GM21367 (cell line): ENCODE measurements around the gene CPLANE2.
"Not testable (repeated sequence)": the region's sequence is repeated elsewhere in the genome, so short reads cannot be mapped to it uniquely, and the experiment has no call there.

Source experiments
- ATAC-seq: cut with Tn5 transposase; IDR thresholded peaks from one replicate; pipeline ENCODE4 v1.9.1; 2021; ENCODE audit not compliant: unreplicated experiment

The CPLANE2 gene

DNA sequence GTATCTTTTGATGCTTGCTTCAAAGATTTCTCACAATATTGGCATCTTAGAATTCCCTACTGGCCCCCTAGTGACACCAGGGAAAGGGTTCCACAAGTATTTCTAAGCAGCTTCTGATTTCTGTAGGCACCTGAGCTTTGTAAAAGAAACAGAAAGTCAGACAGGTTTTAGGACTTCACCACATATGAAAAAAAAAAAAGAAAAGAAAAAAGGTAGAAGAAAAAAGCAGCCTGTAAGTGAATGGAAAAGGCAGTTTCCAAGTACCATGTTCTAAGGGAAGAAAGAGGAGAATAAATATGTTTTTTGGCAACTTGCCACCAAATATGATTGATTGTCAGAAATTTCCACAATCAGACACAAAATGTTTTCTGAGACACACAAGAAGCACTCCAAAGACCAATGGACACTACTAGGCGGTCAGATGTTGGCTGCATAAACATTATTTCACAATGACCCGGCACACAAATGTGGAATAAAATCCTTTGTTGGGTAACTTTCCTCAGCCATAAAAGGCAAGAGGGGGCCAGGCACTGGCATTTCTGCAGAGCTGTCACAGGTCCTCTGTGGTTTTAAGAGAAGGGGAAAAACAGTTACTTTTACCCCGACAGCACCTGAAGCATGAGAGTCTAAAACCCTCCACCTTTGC, 12.7 kb upstream of the CPLANE2 start:
- no peak for ATAC-seq

DNA sequence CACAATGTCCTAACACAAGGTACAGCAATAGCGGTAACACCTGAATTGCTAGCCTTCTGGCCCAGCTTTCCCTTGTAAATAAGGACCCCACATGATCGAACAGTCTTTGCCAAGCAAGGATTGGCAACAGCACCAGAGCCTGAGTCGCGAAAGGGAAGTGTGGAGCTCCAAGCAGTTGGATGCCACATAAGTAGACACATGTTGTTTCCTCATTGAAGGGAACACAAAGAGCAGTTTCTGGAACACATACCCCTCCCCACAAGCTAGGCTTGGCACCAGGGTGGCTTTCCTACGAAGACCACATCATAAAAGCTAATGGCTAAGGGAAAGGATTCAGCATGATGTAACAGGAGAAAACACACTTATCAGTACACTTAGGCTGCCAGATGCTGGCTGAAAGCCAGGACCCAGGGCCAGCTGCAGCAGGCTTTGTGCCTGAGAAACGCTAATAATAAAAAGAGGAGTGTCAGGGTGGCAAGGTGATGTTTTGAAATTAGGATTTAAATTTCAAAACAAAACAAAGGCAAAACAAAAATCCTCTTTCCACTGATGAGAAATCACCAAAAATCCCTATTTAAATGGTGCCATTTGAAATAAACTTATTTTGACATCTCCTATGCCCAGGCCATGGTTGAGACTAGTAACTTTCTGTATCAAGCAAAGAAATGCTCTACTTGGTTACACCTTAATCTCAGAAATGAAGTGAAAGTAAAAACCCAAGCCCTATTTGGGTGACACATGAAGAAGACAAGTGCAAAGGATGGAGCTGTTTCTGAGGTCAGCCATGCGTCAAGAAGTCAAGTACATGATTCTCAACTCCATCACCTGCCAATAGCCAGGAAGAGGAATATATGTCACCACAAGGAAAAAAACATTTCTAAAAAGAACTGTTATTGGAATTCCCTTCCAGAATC, 11.9 kb upstream of the CPLANE2 start:
- ATAC-seq = no peak

- ATAC-seq = no peak
These were observed 11.0 kb upstream of the CPLANE2 start for GRCh38 chr1:16248007-16248436.

GRCh38 chr1:16247441-16247840, 10.5 kb upstream of the CPLANE2 start:
- ATAC-seq = no peak

DNA sequence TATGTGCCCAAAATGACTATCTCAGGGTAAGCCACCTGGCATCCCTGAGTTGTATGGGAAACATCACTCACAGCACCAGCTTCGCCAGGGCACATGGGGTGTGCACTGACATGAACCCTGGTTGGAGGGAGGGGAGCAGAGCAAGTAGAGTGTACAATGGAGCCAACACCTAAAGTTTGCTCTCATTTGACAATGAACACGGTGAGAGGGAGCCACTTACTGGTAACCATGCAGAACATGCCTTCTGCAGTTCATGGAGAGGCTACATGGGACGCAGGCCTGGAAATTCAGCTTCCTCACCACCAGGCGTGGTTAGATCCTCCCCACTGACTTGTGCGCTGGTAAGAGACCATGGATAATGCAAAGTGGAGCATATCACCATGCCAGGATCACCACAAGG, 10.0 kb upstream of the CPLANE2 start:
- ATAC-seq = no peak

GRCh38 chr1:16246239-16246638, 9.3 kb upstream of the CPLANE2 start:
- not testable (repeated sequence) for ATAC-seq

GRCh38 chr1:16245476-16246196, 8.7 kb upstream of the CPLANE2 start:
- ATAC-seq = no peak

- ATAC-seq = no peak
These were observed 7.8 kb upstream of the CPLANE2 start for GRCh38 chr1:16244650-16245285.

GRCh38 chr1:16243936-16244649, 7.1 kb upstream of the CPLANE2 start:
- no peak for ATAC-seq

DNA sequence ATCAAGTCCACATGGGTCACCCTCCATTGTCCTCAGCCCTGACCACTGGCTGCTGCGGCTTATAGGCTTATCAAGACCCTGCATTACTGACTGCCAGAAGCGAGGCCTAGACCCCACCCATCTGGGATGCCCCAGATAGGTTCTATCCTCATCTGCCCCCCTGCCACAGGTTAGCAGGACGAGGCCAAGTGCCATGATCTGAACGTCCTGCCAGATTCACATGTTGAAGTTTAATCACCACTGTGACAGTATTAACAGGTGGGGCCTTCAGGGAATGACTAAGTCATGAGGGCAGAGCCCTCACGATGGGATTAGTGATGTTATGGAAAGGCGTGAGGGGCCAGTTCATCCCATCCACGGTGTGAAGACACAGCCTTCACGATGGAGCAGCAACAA, 6.2 kb upstream of the CPLANE2 start:
- no peak for ATAC-seq

DNA sequence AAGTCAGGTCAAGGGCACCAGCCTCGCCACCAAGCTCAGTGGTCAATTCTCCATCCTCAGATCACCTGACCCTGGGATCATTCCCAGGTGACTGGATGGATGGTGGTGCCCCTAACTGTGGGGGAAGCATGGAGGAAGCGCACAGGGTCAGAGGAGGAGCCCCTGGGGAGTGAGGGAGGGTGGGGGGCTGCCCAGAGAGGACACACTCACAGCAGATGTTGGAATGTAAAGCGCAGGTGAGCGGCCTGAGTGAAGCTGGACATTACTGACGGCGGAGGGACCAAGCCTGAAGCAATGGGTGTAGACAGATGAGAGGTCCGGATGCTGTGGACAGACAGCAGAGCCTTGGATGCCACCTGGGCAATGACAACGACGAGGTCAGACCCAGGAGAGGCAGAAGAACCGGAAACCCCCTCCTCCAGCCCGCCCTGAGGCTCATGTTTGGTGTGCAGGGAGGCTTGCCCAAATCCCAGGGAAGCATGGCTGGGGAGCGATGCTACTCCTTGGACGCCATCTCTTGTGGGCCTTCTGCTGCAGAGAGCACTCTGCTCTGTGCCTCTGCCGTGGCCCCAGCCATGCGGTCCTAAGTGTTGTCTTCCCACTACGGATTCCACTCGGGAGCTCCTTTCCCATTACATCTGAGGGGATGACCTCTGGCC, 5.7 kb upstream of the CPLANE2 start:
- no peak for ATAC-seq

DNA sequence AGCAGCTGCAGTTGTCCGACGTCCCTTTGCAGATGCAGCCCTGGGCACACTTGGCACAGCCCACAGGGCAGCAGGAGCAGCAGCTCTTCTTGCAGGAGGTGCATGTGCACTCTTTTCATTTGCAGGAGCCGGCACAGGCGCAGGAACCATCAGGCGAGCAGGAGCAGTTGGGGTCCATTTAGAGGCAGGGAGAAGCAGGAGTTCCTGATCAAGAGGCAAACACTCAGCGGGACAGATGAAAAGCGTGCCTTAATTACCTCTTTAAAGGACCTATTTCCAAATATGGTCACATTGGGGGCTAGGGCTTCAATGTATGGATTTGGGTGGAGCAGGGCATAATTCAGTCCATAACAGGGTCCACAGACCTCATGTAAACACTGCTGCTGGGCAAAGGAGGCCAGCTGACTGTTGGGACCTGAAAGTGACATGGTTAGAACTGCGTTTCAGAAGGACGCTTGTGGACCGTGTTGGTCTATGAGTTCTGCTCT, 4.3 kb upstream of the CPLANE2 start:
- no peak for ATAC-seq

DNA sequence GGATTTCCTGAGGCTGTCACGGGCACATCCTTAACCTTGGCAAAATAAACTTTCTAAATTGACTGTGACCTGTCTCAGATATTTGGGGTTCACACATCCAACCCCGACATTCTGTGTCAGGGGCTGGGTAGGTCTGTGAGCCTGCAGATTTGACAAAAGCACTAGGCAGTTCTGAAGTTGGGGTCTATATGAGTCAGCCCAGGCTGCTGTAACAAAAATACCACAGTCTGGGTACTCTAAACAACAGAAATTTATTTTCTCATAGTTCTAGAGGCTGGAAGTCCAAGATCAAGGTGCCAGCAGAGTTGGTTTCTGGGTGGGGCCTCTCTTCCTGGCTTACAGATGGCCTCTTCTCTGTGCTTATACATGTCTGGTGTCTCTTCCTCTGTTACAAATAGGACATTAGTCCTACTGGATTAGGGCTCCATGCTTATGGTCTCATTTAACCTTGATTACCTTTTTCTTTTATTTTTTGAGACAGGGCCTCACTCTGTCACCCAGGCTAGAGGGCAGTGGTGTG, 3.0 kb upstream of the CPLANE2 start:
- ATAC-seq = no peak

- ATAC-seq = no peak
These were observed 404 bp upstream of the CPLANE2 start for GRCh38 chr1:16237343-16237830.

GRCh38 chr1:16235944-16236510, 956 bp downstream of the CPLANE2 start:
- ATAC-seq = peak; percentile 27

DNA sequence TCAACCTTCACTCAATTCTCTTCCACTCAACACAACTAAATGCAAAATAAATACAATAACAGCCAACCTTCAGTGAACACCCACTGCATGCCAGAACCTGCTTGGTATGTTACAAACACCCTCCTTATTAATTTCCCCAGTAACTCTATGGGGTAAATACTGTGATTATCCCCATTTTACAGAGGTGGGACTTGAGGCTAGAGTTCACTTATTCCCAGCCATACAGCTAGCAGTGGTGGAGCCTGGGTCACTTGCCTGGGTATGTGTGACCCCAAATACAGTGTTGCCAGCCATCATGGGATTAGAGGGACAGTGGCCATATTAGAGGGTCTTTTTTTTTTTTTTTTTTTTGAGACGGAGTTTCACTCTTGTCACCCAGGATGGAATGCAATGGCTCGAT, 1.6 kb downstream of the CPLANE2 start:
- no peak for ATAC-seq

DNA sequence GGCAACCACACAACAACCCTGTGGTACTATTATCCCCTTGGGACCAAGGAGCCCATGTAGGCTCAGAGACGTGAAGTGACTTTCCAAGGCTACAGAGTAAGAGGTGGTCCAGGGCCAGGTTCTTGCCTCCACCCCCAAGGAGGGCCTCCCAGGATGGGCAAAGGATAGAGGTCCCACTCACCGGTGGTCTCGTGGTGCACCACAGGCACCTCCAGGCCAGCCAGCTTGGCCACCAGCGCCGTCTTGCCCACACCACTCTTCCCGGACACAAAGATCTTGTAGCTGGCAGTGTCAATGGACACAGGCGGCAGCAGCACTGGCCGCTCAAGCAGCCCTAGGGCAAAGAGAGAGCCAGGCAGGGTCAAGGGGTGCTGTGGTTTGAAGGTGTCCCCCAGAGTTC, 3.6 kb downstream of the CPLANE2 start:
- no peak for ATAC-seq

DNA sequence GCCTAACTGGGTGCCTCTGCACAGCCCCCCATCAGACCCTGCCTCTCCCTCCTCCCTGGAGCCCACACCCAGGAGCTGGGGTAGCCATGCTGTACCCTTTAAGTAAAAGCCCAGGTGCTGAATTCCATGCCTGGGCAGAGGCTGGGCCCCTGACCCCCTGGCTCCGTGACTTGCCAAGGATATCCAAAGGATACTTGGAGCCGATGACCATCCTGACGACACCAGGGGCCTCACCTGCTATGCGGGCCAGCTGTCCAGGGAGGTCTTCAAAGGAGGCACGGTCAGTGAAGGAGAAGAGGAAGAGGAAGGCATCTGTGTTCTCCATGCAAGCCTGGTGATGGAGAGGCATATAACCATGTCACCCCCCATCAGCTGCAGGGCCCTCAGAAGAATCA, 4.7 kb downstream of the CPLANE2 start:
- ATAC-seq = no peak
